Measurements from ENCODE around the gene ADSS2. TPM values are rescaled to one million over a fixed set of nuclear protein-coding genes. Genes with fewer than 3 reads are reported as not detected.
A peak's percentile ranks its signal among the peaks of the same experiment; 100 is the strongest.

ADSS2 gene
- polyA plus RNA-seq, 3 donors: 24.4 to 33.5 (median 26.3) TPM

DNA sequence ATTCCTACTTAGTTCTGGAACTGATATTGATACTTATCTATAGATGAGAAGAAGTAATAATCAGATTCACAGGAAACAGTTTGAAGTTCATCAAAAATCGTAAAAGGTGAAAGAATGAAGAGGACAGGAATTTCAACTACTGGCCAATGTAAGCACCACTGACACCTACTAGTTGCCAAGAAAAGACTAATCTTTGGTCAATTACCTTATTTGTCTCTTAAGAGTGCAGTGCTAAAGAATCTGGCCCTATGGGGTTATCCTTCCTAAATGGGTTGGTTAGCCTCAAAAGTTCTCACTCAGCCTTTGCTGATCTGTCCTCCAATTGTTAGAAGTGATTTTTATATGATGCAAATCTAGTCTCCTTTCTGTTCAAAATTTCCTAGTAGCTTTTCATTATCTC lies 29.5 kb downstream of the ADSS2 start:
- H3K36me3 ChIP-seq (replicated peaks in 1 of 2; ENCODE audit: control insufficient read depth in 1 of 2, insufficient read depth in 2 of 2, low read length in 2 of 2): peaks cover 73 to 92% of the 10 kb centered on the region in 2 donors
- no peak overlapping the region for H3K4me3 Mint-ChIP-seq
- H3K27ac Mint-ChIP-seq: peak overlapping the region in 3 of 7 donors; percentile 2 to 47 (median 6)

DNA sequence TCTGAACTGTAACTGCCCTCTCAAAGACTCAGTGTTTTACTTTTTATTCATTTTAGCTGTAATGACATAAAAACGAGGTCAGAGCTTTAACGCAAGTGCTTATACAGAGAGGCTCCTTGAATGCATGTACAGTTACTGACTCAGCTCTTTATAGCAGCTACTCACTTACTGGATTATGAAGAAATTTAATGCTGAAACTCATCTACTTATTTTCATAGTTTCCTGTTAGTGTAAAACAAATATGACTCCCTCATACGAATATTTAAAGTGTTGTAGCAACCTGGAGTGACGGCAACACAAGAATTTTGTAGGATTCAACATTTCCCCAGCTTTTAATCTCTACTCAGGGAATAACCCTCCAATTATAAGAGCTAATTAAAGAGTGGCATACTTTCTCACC lies 32.7 kb downstream of the ADSS2 start:
- WGBS (ENCODE audit: insufficient coverage): 91% methylated on average over 4 of the region's 4 CpGs
- Histone ChIP-seq H3K36me3 (replicated peaks in 1 of 2; ENCODE audit: control insufficient read depth in 1 of 2, insufficient read depth in 2 of 2, low read length in 2 of 2) (peaks cover 95 to 100% of the 10 kb centered on the region in 2 donors), H3K27me3 (ENCODE audit: control insufficient read depth in 2 of 2, insufficient read depth in 2 of 2, low read length in 2 of 2) (no peaks in the 10 kb centered on the region), H3K4me3 (replicated peaks in 1 of 3; ENCODE audit: low read depth in 2 of 3, low read length in 3 of 3) (no peak overlapping the region), H4K20me1 (ENCODE audit: insufficient read depth, low read length) (no peaks in the 10 kb centered on the region), H3K4me2 (replicated peaks; ENCODE audit: extremely low read depth, low read length, poor library complexity, severe bottlenecking) (no peak overlapping the region), H3K27ac (ENCODE audit: low read depth in 1 of 2, low read length in 2 of 2) (no peak overlapping the region), H3K4me1 (ENCODE audit: control insufficient read depth in 1 of 2, insufficient read depth in 2 of 2, low read length in 2 of 2) (no peaks in the 10 kb centered on the region), H2AFZ (ENCODE audit: insufficient read depth, low read depth, low read length, poor library complexity, severe bottlenecking) (no peak overlapping the region), H3K9ac (ENCODE audit: insufficient read depth, low read length, poor library complexity, severe bottlenecking) (no peak overlapping the region), H3K79me2 (ENCODE audit: insufficient read depth, low read length) (no peaks in the 10 kb centered on the region), H3K9me3 (replicated peaks in 1 of 2; ENCODE audit: control insufficient read depth in 1 of 2, insufficient read depth in 1 of 2, low read length in 2 of 2) (no peaks in the 10 kb centered on the region)
- Mint-ChIP-seq H3K4me1 (no peaks in the 10 kb centered on the region), H3K27ac (peak overlapping the region in 4 of 7 donors; percentile 1 to 31 (median 10)), H3K27me3 (ENCODE audit: low read depth in 3 of 3) (no peaks in the 10 kb centered on the region), H3K36me3 (peaks cover 74 to 79% of the 10 kb centered on the region in 2 donors), H3K9me3 (no peaks in the 10 kb centered on the region), H3K4me3 (no peak overlapping the region)
- intact Hi-C loops (cut with micrococcal nuclease): no loop called here
- TF ChIP-seq, protein P1, sequence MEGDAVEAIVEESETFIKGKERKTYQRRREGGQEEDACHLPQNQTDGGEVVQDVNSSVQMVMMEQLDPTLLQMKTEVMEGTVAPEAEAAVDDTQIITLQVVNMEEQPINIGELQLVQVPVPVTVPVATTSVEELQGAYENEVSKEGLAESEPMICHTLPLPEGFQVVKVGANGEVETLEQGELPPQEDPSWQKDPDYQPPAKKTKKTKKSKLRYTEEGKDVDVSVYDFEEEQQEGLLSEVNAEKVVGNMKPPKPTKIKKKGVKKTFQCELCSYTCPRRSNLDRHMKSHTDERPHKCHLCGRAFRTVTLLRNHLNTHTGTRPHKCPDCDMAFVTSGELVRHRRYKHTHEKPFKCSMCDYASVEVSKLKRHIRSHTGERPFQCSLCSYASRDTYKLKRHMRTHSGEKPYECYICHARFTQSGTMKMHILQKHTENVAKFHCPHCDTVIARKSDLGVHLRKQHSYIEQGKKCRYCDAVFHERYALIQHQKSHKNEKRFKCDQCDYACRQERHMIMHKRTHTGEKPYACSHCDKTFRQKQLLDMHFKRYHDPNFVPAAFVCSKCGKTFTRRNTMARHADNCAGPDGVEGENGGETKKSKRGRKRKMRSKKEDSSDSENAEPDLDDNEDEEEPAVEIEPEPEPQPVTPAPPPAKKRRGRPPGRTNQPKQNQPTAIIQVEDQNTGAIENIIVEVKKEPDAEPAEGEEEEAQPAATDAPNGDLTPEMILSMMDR (IDR thresholded peaks at IDR 0.05): no peak
- DNase-seq: no peak

More for the DNA sequence above, 29.5 kb downstream of the ADSS2 start:
- Mint-ChIP-seq H3K27me3 (ENCODE audit: low read depth in 3 of 3) (no peaks in the 10 kb centered on the region), H3K36me3 (peaks cover 58 to 64% of the 10 kb centered on the region in 2 donors), H3K4me1 (peaks cover under 1% of the 10 kb centered on the region), H3K9me3 (no peaks in the 10 kb centered on the region)
- Histone ChIP-seq H3K79me2 (ENCODE audit: insufficient read depth, low read length) (no peaks in the 10 kb centered on the region), H3K4me2 (replicated peaks; ENCODE audit: extremely low read depth, low read length, poor library complexity, severe bottlenecking) (no peak overlapping the region), H3K27ac (ENCODE audit: low read depth in 1 of 2, low read length in 2 of 2) (no peak overlapping the region), H3K27me3 (ENCODE audit: control insufficient read depth in 2 of 2, insufficient read depth in 2 of 2, low read length in 2 of 2) (no peaks in the 10 kb centered on the region), H2AFZ (ENCODE audit: insufficient read depth, low read depth, low read length, poor library complexity, severe bottlenecking) (no peak overlapping the region), H3K4me3 (replicated peaks in 1 of 3; ENCODE audit: low read depth in 2 of 3, low read length in 3 of 3) (no peak overlapping the region), H4K20me1 (ENCODE audit: insufficient read depth, low read length) (no peaks in the 10 kb centered on the region), H3K4me1 (ENCODE audit: control insufficient read depth in 1 of 2, insufficient read depth in 2 of 2, low read length in 2 of 2) (no peaks in the 10 kb centered on the region), H3K9me3 (replicated peaks in 1 of 2; ENCODE audit: control insufficient read depth in 1 of 2, insufficient read depth in 1 of 2, low read length in 2 of 2) (no peaks in the 10 kb centered on the region), H3K9ac (ENCODE audit: insufficient read depth, low read length, poor library complexity, severe bottlenecking) (no peak overlapping the region)
- intact Hi-C loops (cut with micrococcal nuclease): no loop called here
- no CpG with 5 or more reads among the region's 1 CpG for WGBS (ENCODE audit: insufficient coverage)
- TF ChIP-seq, protein P1 (IDR thresholded peaks at IDR 0.05): no peak
- DNase-seq: no peak

All from CD14-positive monocyte (primary cell).